ENCODE measurements around the gene MRPS24. TPM values are rescaled to one million over a fixed set of nuclear protein-coding genes. Genes with fewer than 3 reads are reported as not detected.
A peak's percentile ranks its signal among the peaks of the same experiment; 100 is the strongest.

Gene MRPS24
- total and polyA plus RNA-seq, 3 experiments from 2014 or later, result 122 to 147 (median 140) TPM

DNA sequence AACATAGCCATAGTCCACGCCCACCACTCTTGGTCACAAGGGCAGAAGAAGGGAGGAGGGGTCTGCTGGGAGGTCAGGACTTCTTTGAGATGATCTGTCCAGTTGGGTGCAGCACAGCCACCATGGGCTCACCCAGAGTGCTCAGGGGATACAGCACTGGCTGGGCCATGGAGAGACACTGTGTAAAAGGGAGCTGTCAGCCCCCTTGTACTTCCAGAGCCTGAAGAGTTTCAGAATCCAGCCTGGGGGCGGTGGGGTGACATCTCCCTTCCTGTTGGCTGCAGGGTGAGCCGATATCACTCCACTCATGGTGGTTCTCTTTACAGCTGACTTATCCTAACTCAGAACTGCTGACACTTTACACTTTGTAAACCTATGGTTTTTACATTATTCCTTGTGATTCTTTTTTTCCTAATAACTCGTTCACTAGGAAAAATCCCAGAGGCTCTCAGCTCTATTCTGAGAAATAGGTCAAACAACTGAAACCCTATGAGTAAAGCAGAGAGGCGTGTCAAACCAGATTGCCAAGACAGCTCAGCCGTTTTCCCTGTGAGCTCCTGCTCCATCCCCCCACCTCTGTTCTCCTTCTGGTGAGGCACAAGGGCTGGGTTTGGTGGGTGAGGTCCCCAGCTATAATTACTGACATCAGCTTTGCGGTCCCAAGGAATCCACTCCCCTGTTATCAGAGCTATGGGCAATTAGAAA is 3.2 kb upstream of the MRPS24 start:
- peaks cover 0 to 41% (median 6%) of the 10 kb centered on the region in 3 donors for H3K36me3 Mint-ChIP-seq
- peak overlapping the region; percentile 38 for H3K27ac ChIP-seq (ENCODE audit: low read depth, low read length)
- peak overlapping the region in 1 of 7 donors; percentile 34 for H3K4me3 Mint-ChIP-seq
- CTCF ChIA-PET, result interaction anchor here (1.1 kb wide), 1 partner anchor 33 kb away, joined by 4 read pairs; no protein-coding TSS in a partner anchor
- peaks cover 7% of the 10 kb centered on the region for H3K36me3 ChIP-seq (ENCODE audit: insufficient read depth, low read length)
- H3K4me1 ChIP-seq (ENCODE audit: insufficient read depth, low read length), result peaks cover 19% of the 10 kb centered on the region
- H3K27me3 Mint-ChIP-seq, result no peaks in the 10 kb centered on the region
- H3K9me3 ChIP-seq (ENCODE audit: low read length), result no peaks in the 10 kb centered on the region
- no peaks in the 10 kb centered on the region for H3K9me3 Mint-ChIP-seq
- DNase-seq, result no peak
- H3K4me1 Mint-ChIP-seq, result peaks cover 19 to 22% (median 22%) of the 10 kb centered on the region in 3 donors
- H3K27ac Mint-ChIP-seq, result peak overlapping the region in 1 of 8 donors; percentile 43
- POLR2A ChIA-PET, result no interaction called here
- no peak overlapping the region for H3K4me3 ChIP-seq (ENCODE audit: low read length)
- no peaks in the 10 kb centered on the region for H3K27me3 ChIP-seq (ENCODE audit: insufficient read depth, low read length, poor library complexity, severe bottlenecking)

DNA sequence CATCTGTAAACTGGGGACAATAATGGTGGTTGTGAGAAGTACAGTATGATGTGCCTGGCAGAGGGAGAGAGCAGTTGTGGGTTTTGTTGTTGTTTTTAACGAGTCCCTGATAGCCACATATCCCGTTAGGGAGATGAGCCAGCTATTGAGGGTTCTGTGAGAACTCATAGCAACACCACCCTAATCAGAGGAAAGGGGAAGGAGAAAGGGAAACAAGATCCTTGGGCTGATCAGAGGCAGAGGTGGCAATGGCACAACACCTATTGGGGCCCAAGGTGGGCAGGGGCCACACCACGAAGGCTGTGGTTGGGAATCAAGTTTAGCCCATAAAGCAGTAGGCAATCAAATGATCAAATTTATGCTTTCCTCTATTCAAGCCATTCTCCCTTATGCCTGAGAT is 1.7 kb upstream of the MRPS24 start:
- POLR2A ChIA-PET, result no interaction called here
- Histone ChIP-seq H3K27me3 (ENCODE audit: insufficient read depth, low read length, poor library complexity, severe bottlenecking) (no peaks in the 10 kb centered on the region), H3K4me3 (ENCODE audit: low read length) (no peak overlapping the region), H3K27ac (ENCODE audit: low read depth, low read length) (no peak overlapping the region), H3K9me3 (ENCODE audit: low read length) (no peaks in the 10 kb centered on the region), H3K4me1 (ENCODE audit: insufficient read depth, low read length) (peaks cover 19% of the 10 kb centered on the region), H3K36me3 (ENCODE audit: insufficient read depth, low read length) (peaks cover 18% of the 10 kb centered on the region)
- Mint-ChIP-seq H3K4me3 (peak overlapping the region in 5 of 7 donors; percentile 37 to 75 (median 66)), H3K27ac (peak overlapping the region in 4 of 8 donors; percentile 5 to 75 (median 44)), H3K4me1 (peaks cover 21 to 22% (median 22%) of the 10 kb centered on the region in 3 donors), H3K9me3 (no peaks in the 10 kb centered on the region), H3K36me3 (peaks cover 0 to 38% (median 12%) of the 10 kb centered on the region in 3 donors), H3K27me3 (no peaks in the 10 kb centered on the region)
- CTCF ChIA-PET, result no interaction called here
- DNase-seq, result no peak

DNA sequence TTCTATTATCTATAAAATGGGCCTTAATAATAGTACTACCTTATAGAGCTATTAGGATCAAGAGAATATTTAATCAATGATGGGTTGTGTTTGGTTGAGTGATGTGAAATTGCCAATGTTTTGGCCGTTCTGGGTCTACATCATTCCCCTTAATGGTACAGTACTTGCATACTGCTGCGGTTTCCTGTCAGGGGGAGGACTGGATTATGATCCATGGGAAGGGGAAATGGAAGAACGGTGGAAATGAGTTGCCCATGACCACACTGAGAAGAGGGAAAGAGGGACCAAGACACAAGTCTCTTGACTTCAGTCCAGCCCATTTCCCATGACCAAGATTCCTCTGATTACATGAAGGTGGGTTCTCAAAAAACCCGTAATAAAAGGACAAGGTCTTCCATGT is 999 bp upstream of the MRPS24 start:
- no peak overlapping the region for H3K27ac ChIP-seq (ENCODE audit: low read depth, low read length)
- no peaks in the 10 kb centered on the region for H3K9me3 Mint-ChIP-seq
- peak overlapping the region; percentile 8 to 98 (median 94) for H3K4me3 Mint-ChIP-seq
- peaks cover 14% of the 10 kb centered on the region for H3K36me3 ChIP-seq (ENCODE audit: insufficient read depth, low read length)
- no peaks in the 10 kb centered on the region for H3K27me3 ChIP-seq (ENCODE audit: insufficient read depth, low read length, poor library complexity, severe bottlenecking)
- CTCF ChIA-PET, result no interaction called here
- POLR2A ChIA-PET, result interaction anchor here (0.7 to 1.3 kb wide), 3 partner anchors 56 to 288 kb away, joined by 3 to 10 read pairs (median 5); partner anchors contain the start of genes BLVRA, STK17A and UBE2D4
- H3K27me3 Mint-ChIP-seq, result no peaks in the 10 kb centered on the region
- DNase-seq, result no peak
- H3K4me1 ChIP-seq (ENCODE audit: insufficient read depth, low read length), result peaks cover 19% of the 10 kb centered on the region
- H3K4me3 ChIP-seq (ENCODE audit: low read length), result no peak overlapping the region
- peaks cover under 1 to 37% (median 15%) of the 10 kb centered on the region in 3 donors for H3K36me3 Mint-ChIP-seq
- peak overlapping the region in 4 of 8 donors; percentile 29 to 91 (median 67) for H3K27ac Mint-ChIP-seq
- H3K9me3 ChIP-seq (ENCODE audit: low read length), result no peaks in the 10 kb centered on the region
- H3K4me1 Mint-ChIP-seq, result peaks cover 21 to 22% (median 22%) of the 10 kb centered on the region in 3 donors

DNA sequence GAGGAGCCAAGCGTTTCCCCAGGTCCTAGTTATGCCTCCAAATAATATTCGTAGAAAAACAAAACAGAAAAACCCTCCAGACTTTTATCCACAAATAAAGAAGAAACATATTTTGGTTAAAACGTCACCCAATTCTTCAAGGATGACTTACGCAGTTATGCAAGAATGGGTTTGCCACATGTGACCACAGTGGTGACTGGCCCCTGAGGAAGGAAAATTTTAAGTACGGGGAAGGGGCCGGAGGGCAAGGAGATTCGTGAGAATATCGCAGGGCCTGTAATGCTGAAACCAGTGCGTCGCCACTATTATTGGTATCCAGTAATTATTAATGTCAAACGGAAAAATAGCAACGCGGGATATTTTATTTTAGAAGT is 537 bp upstream of the MRPS24 start:
- no peaks in the 10 kb centered on the region for H3K27me3 Mint-ChIP-seq
- H3K36me3 Mint-ChIP-seq, result peaks cover 4 to 37% (median 14%) of the 10 kb centered on the region in 3 donors
- peak in 1 of 5 donors; percentile 7 for DNase-seq
- Histone ChIP-seq H3K27ac (ENCODE audit: low read depth, low read length) (peak overlapping the region; percentile 40), H3K27me3 (ENCODE audit: insufficient read depth, low read length, poor library complexity, severe bottlenecking) (no peaks in the 10 kb centered on the region), H3K4me3 (ENCODE audit: low read length) (peak overlapping the region; percentile 83), H3K36me3 (ENCODE audit: insufficient read depth, low read length) (peaks cover 14% of the 10 kb centered on the region), H3K9me3 (ENCODE audit: low read length) (no peaks in the 10 kb centered on the region), H3K4me1 (ENCODE audit: insufficient read depth, low read length) (peaks cover 19% of the 10 kb centered on the region)
- CTCF ChIA-PET, result no interaction called here
- H3K4me3 Mint-ChIP-seq, result peak overlapping the region; percentile 91 to 98 (median 95)
- peak overlapping the region; percentile 77 to 97 (median 92) for H3K27ac Mint-ChIP-seq
- no peaks in the 10 kb centered on the region for H3K9me3 Mint-ChIP-seq
- peaks cover 21 to 22% (median 22%) of the 10 kb centered on the region in 3 donors for H3K4me1 Mint-ChIP-seq
- POLR2A ChIA-PET, result interaction anchor here (0.7 to 1.3 kb wide), 5 partner anchors 35 to 620 kb away, joined by 3 to 10 read pairs (median 5); partner anchors contain the start of genes BLVRA, STK17A and UBE2D4

DNA sequence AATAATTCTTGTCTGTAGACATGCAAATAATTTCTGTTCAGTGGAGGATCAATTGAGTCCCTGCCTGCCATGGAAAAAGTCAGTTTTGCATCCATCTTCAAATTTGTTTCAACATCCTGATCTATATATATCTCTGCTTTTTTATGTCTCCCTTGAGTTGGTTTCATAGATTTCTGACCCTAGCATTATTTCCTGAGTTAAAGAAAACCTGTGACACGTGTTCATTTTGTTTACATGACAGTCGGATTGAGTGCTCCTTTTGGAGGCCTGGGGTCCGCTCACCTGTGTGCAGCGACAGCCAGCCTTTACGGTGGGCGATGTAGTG is 674 bp downstream of the MRPS24 start:
- CTCF ChIA-PET, result interaction anchor here (1.0 kb wide), 1 partner anchor 10 kb away, joined by 3 read pairs; no protein-coding TSS in a partner anchor

DNA sequence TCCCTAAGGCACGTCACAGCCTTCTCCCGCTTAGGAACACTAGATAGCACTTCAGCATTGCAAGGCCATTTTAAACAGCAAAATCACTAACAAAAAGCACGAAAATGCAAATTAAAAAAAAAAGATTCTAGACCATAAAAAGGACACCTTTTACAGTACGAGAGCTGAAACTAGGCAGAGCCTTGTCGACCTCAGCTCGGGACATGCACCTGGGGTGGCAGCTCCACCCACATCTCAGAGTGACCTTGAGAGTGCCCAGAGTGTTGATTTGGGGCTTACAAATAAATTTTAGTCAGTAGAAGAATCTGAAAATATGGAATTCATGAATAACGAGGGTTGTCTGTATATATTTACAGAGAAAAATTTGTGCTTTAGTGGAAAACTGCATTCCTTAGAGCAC is 1.1 kb downstream of the MRPS24 start:
- H3K4me3 Mint-ChIP-seq, result peak overlapping the region; percentile 91 to 98 (median 95)
- Histone ChIP-seq H3K36me3 (ENCODE audit: insufficient read depth, low read length) (peaks cover 14% of the 10 kb centered on the region), H3K27ac (ENCODE audit: low read depth, low read length) (no peak overlapping the region), H3K4me1 (ENCODE audit: insufficient read depth, low read length) (peaks cover 19% of the 10 kb centered on the region), H3K9me3 (ENCODE audit: low read length) (no peaks in the 10 kb centered on the region), H3K27me3 (ENCODE audit: insufficient read depth, low read length, poor library complexity, severe bottlenecking) (no peaks in the 10 kb centered on the region), H3K4me3 (ENCODE audit: low read length) (no peak overlapping the region)
- no peaks in the 10 kb centered on the region for H3K9me3 Mint-ChIP-seq
- POLR2A ChIA-PET, result no interaction called here
- peaks cover 21 to 22% (median 22%) of the 10 kb centered on the region in 3 donors for H3K4me1 Mint-ChIP-seq
- H3K27me3 Mint-ChIP-seq, result no peaks in the 10 kb centered on the region
- no peak for DNase-seq
- H3K36me3 Mint-ChIP-seq, result peaks cover 4 to 37% (median 15%) of the 10 kb centered on the region in 3 donors
- H3K27ac Mint-ChIP-seq, result peak overlapping the region; percentile 34 to 92 (median 84)
- CTCF ChIA-PET, result interaction anchor here (1.0 kb wide), 1 partner anchor 9 kb away, joined by 3 read pairs; no protein-coding TSS in a partner anchor

More for the DNA sequence above, 674 bp downstream of the MRPS24 start:
- Mint-ChIP-seq H3K27ac (peak overlapping the region in 7 of 8 donors; percentile 34 to 90 (median 85)), H3K4me1 (peaks cover 21 to 22% (median 22%) of the 10 kb centered on the region in 3 donors), H3K27me3 (no peaks in the 10 kb centered on the region), H3K36me3 (peaks cover 4 to 37% (median 15%) of the 10 kb centered on the region in 3 donors), H3K4me3 (peak overlapping the region; percentile 91 to 98 (median 95)), H3K9me3 (no peaks in the 10 kb centered on the region)
- Histone ChIP-seq H3K4me3 (ENCODE audit: low read length) (peak overlapping the region; percentile 65), H3K9me3 (ENCODE audit: low read length) (no peaks in the 10 kb centered on the region), H3K27me3 (ENCODE audit: insufficient read depth, low read length, poor library complexity, severe bottlenecking) (no peaks in the 10 kb centered on the region), H3K4me1 (ENCODE audit: insufficient read depth, low read length) (peaks cover 19% of the 10 kb centered on the region), H3K36me3 (ENCODE audit: insufficient read depth, low read length) (peaks cover 14% of the 10 kb centered on the region), H3K27ac (ENCODE audit: low read depth, low read length) (peak overlapping the region; percentile 19)
- DNase-seq, result no peak
- POLR2A ChIA-PET, result no interaction called here

DNA sequence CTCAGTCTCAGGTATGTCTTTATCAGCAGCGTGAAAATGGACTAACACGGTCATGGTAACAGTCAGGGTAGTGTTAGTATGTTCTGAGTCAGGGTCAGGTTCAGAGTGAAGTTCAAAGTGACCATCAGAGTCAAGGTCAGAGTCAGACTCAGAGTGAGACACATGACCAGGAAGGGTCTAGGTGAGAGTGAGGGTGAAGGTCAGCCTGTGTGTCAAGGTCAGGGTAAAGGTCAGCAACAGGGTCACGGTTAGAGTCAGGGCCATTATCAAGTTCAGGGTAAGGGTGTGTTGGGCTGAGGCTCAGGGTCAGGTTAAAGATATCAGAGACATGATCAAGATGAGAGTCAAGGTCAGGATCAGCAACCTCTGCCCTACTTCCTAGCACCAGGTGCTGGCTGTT is 4.0 kb downstream of the MRPS24 start:
- ChIA-PET POLR2A (interaction anchor here (0.6 kb wide), 1 partner anchor 182 kb away, joined by 3 read pairs; no protein-coding TSS in a partner anchor), CTCF (no interaction called here)
- Histone ChIP-seq H3K9me3 (ENCODE audit: low read length) (no peaks in the 10 kb centered on the region), H3K27ac (ENCODE audit: low read depth, low read length) (no peak overlapping the region), H3K4me3 (ENCODE audit: low read length) (no peak overlapping the region), H3K36me3 (ENCODE audit: insufficient read depth, low read length) (peaks cover 14% of the 10 kb centered on the region), H3K27me3 (ENCODE audit: insufficient read depth, low read length, poor library complexity, severe bottlenecking) (no peaks in the 10 kb centered on the region), H3K4me1 (ENCODE audit: insufficient read depth, low read length) (peaks cover 18% of the 10 kb centered on the region)
- Mint-ChIP-seq H3K36me3 (peaks cover 4 to 37% (median 15%) of the 10 kb centered on the region in 3 donors), H3K27me3 (no peaks in the 10 kb centered on the region), H3K27ac (peak overlapping the region in 2 of 8 donors; percentile 18 to 62), H3K9me3 (no peaks in the 10 kb centered on the region), H3K4me3 (peak overlapping the region in 2 of 7 donors; percentile 43 to 64), H3K4me1 (peaks cover 20 to 21% (median 21%) of the 10 kb centered on the region in 3 donors)
- no peak for DNase-seq

DNA sequence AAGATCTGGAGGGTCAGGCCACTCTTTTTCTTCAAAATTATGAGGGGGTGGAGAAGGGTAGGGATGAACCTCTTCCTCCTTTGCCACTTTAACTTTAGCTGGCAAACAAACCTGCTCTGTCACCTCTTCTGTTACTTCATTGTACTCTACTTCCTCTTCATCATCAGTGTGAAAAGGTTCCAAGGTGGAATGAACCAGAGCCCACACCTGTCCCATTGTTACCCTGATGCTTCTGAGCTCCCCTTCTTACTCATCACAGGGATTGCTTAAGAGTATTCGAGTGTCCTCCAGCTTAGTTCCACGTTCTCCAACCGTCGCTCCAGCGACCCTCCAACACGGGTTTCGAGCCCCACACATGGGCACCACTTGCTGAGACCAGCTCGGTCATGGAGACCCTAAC is 5.2 kb downstream of the MRPS24 start:
- POLR2A ChIA-PET, result no interaction called here
- no peaks in the 10 kb centered on the region for H3K27me3 ChIP-seq (ENCODE audit: insufficient read depth, low read length, poor library complexity, severe bottlenecking)
- no peaks in the 10 kb centered on the region for H3K27me3 Mint-ChIP-seq
- H3K4me3 Mint-ChIP-seq, result no peak overlapping the region
- no peaks in the 10 kb centered on the region for H3K9me3 Mint-ChIP-seq
- peaks cover 11% of the 10 kb centered on the region for H3K4me1 ChIP-seq (ENCODE audit: insufficient read depth, low read length)
- no peaks in the 10 kb centered on the region for H3K9me3 ChIP-seq (ENCODE audit: low read length)
- no peak for DNase-seq
- H3K36me3 Mint-ChIP-seq, result peaks cover 4 to 31% (median 15%) of the 10 kb centered on the region in 3 donors
- peaks cover 14% of the 10 kb centered on the region for H3K36me3 ChIP-seq (ENCODE audit: insufficient read depth, low read length)
- H3K4me1 Mint-ChIP-seq, result peaks cover 12 to 13% (median 13%) of the 10 kb centered on the region in 3 donors
- H3K4me3 ChIP-seq (ENCODE audit: low read length), result no peak overlapping the region
- no peak overlapping the region for H3K27ac ChIP-seq (ENCODE audit: low read depth, low read length)
- no peak overlapping the region for H3K27ac Mint-ChIP-seq
- CTCF ChIA-PET, result no interaction called here

All from CD8-positive, alpha-beta memory T cell (primary cell).